Nephron (organoid): Measurements from ENCODE around the gene CTIF.

ENCODE experiments used
- H3K27ac Mint-ChIP-seq, 3 experiments: 2 replicates each; pipeline ENCODE4 v1.8.0; 2020; ENCODE audit warnings: mixed read lengths in 3 of 3, mild to moderate bottlenecking in 2 of 3, moderate library complexity in 1 of 3
- H3K27me3 Mint-ChIP-seq: 2 replicates; pipeline ENCODE4 v1.8.0; 2021; ENCODE audit warnings: low read depth, mild to moderate bottlenecking, moderate library complexity, mixed read lengths
- H3K36me3 Mint-ChIP-seq: 2 replicates; pipeline ENCODE4 v1.8.0; 2020; ENCODE audit warnings: low read depth, mixed read lengths
- H3K4me1 Mint-ChIP-seq: 2 replicates; pipeline ENCODE4 v1.8.0; 2020; ENCODE audit warnings: mixed read lengths
- H3K4me3 Mint-ChIP-seq, 3 experiments: 2 replicates each; pipeline ENCODE4 v1.8.0; 2020; ENCODE audit warnings: mild to moderate bottlenecking in 3 of 3, mixed read lengths in 3 of 3, moderate library complexity in 2 of 3
- H3K9me3 Mint-ChIP-seq: 2 replicates; pipeline ENCODE4 v1.8.0; 2020; ENCODE audit warnings: mixed read lengths
- CTCF ChIP-seq, 3 experiments: fragments of 200-600 bp; sonication (generic); IDR thresholded peaks; one replicate each; pipeline ENCODE4 v1.5.0; 2021; ENCODE audit warnings: antibody characterized with exemption in 3 of 3; ENCODE audit not compliant: unreplicated experiment in 3 of 3

CTIF gene

GRCh38 chr18:48792141-48792540 is 253.3 kb downstream of the CTIF start:
- TF ChIP-seq CTCF (IDR thresholded peaks at IDR 0.05; ENCODE audit: unreplicated experiment in 3 of 3), result no peak
- Mint-ChIP-seq H3K27me3 (peaks cover 4% of the 10 kb centered on the region), H3K27ac (peak overlapping the region in 1 of 3 experiments; percentile 7), H3K36me3 (peaks cover 32% of the 10 kb centered on the region), H3K4me3 (no peak overlapping the region), H3K4me1 (peaks cover 48% of the 10 kb centered on the region), H3K9me3 (no peaks in the 10 kb centered on the region)

GRCh38 chr18:48792611-48793380 is 254.0 kb downstream of the CTIF start:
- Mint-ChIP-seq H3K4me3 (no peak overlapping the region), H3K4me1 (peaks cover 42% of the 10 kb centered on the region), H3K27ac (peak overlapping the region in 2 of 3 experiments; percentile 7 to 34), H3K9me3 (no peaks in the 10 kb centered on the region), H3K36me3 (peaks cover 32% of the 10 kb centered on the region), H3K27me3 (peaks cover 4% of the 10 kb centered on the region)
- TF ChIP-seq CTCF (IDR thresholded peaks at IDR 0.05; ENCODE audit: unreplicated experiment in 3 of 3), result no peak

GRCh38 chr18:48794251-48794970 is 255.6 kb downstream of the CTIF start:
- peak overlapping the region in 2 of 3 experiments; percentile 5 to 17 for H3K27ac Mint-ChIP-seq
- H3K27me3 Mint-ChIP-seq, result peaks cover 4% of the 10 kb centered on the region
- no peaks in the 10 kb centered on the region for H3K9me3 Mint-ChIP-seq
- H3K4me3 Mint-ChIP-seq, result no peak overlapping the region
- no peak for TF ChIP-seq CTCF (IDR thresholded peaks at IDR 0.05; ENCODE audit: unreplicated experiment in 3 of 3)
- peaks cover 40% of the 10 kb centered on the region for H3K4me1 Mint-ChIP-seq
- peaks cover 22% of the 10 kb centered on the region for H3K36me3 Mint-ChIP-seq

GRCh38 chr18:48795696-48796095 is 256.9 kb downstream of the CTIF start:
- H3K4me3 Mint-ChIP-seq, result no peak overlapping the region
- H3K27ac Mint-ChIP-seq, result no peak overlapping the region
- H3K36me3 Mint-ChIP-seq, result peaks cover 19% of the 10 kb centered on the region
- H3K27me3 Mint-ChIP-seq, result peaks cover 4% of the 10 kb centered on the region
- TF ChIP-seq CTCF (IDR thresholded peaks at IDR 0.05; ENCODE audit: unreplicated experiment in 3 of 3), result no peak
- no peaks in the 10 kb centered on the region for H3K9me3 Mint-ChIP-seq
- peaks cover 42% of the 10 kb centered on the region for H3K4me1 Mint-ChIP-seq

GRCh38 chr18:48796491-48797205 is 257.8 kb downstream of the CTIF start:
- H3K9me3 Mint-ChIP-seq, result no peaks in the 10 kb centered on the region
- H3K27me3 Mint-ChIP-seq, result peaks cover 4% of the 10 kb centered on the region
- no peak for TF ChIP-seq CTCF (IDR thresholded peaks at IDR 0.05; ENCODE audit: unreplicated experiment in 3 of 3)
- peaks cover 42% of the 10 kb centered on the region for H3K4me1 Mint-ChIP-seq
- peaks cover 18% of the 10 kb centered on the region for H3K36me3 Mint-ChIP-seq
- no peak overlapping the region for H3K27ac Mint-ChIP-seq
- no peak overlapping the region for H3K4me3 Mint-ChIP-seq
